HPDE6-E6E7 (cell line): ENCODE measurements around the gene KRTAP5-3.
A peak's percentile ranks its signal among the peaks of the same experiment; 100 is the strongest.
"Not testable (repeated sequence)": the region's sequence is repeated elsewhere in the genome, so short reads cannot be mapped to it uniquely, and the experiment has no call there.

Experiments
- DNase-seq: peaks from one replicate; pipeline ENCODE4 v3.0.0; 2011; ENCODE audit warnings: missing footprints; ENCODE audit errors: extremely low spot score

Gene KRTAP5-3

GRCh38 chr11:1608363-1608762 is at the start of gene KRTAP5-3:
KRTAP5-3 (minus strand) TSS chr11:1608463; CDS start chr11:1608385, 78 bp downstream.
- DNase-seq: no peak

- DNase-seq: no peak
Measured at GRCh38 chr11:1656670-1657069, 48.4 kb upstream of the KRTAP5-3 start.

DNA sequence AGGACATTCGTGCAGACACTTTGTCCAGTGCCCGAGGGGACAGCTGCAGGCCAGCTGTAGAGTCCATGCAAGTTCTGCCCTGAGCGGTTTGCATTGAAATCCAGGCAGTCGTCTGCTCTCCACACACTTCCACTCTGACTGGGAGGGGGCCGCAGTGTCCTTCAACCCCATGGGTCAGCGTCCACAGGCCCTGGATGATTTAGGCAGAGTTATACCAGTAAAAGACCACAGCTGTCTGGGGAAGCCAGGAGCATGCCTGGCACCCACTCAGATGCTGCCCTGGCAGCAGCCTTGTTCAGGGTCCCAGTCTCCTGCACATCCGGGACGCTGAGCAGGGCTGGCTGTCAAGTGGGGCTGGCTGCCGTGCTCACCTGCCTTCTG is 47.8 kb upstream of the KRTAP5-3 start:
- DNase-seq: no peak

GRCh38 chr11:1655168-1656060 is 47.2 kb upstream of the KRTAP5-3 start:
- no peak for DNase-seq

DNA sequence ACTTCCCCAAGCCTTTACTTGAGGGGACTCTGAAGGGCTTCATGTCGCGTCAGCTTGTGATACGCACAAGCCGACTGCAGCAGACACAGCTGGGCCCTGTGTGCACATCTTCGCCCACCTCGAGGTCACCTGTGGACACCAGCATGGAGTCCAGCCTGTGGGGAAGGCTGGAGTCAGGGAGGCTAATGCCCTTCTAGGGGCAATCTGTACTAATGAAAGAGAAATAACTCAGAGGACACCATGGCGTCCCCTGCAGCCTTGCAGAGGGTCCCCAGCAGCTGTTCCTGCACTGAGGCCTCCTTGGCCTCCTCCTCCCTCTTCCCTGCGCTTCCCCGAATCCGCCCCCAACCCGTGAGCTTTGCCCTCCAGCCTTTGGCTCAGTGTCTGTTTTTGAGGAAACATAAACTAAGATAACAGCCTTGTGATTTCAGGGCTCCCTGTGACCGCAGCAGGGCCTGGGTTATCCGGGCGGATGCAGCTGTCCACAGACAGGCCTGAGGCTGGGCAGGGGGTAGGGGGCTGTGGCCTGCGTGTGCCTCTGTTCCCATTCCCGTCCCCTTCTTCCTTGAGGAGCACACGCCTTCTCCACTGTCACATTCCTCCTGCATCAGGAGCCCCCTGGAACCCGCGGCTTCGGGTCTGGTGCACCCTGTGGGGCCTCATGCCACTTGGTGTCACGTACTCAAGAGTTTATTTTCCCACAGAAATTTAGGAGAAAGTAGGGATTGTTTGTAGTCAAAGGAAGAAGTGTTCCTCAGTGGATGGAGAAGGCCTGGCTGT is 46.3 kb upstream of the KRTAP5-3 start:
- DNase-seq: no peak

DNA sequence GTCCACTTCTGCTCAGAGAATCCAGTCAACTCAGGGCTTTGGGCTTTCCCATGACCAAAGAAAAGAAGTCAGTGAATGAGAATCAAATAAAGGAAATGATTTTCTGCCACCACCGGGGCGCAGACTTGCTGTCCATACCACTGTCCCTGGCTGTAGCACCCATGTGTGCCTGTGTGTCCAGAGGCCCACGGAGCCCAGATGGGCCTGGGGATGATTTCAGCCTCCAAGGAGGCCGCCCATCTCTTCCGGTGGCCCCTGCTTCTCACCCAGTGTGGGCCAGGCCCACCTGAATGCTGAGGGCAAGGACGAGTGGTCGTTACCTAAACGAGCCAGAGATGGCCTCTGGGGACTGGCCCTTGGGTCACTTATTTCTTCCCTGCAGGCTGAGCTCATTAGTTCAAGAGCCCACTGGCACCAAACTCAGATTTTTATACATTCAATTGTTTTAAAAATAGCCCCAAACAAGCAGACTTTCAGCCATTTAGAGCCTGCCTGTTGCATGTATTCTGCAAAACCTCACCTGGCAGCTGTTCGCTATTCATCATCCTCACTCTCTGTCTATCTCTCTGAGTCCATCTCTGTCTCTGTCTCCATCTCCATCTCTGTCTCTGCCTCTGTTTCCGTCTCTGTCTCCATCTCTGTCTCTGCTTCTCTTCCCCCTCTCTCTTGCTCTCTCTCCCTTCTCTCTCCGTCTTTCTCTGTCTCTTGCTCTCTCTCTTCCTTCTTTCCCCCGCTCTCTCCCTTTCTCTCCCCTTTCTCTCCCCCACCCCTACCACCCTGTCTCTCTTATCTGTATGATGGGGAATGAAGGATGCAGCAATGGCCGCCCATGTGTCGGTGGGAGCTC is 45.5 kb upstream of the KRTAP5-3 start:
- no peak for DNase-seq

DNA sequence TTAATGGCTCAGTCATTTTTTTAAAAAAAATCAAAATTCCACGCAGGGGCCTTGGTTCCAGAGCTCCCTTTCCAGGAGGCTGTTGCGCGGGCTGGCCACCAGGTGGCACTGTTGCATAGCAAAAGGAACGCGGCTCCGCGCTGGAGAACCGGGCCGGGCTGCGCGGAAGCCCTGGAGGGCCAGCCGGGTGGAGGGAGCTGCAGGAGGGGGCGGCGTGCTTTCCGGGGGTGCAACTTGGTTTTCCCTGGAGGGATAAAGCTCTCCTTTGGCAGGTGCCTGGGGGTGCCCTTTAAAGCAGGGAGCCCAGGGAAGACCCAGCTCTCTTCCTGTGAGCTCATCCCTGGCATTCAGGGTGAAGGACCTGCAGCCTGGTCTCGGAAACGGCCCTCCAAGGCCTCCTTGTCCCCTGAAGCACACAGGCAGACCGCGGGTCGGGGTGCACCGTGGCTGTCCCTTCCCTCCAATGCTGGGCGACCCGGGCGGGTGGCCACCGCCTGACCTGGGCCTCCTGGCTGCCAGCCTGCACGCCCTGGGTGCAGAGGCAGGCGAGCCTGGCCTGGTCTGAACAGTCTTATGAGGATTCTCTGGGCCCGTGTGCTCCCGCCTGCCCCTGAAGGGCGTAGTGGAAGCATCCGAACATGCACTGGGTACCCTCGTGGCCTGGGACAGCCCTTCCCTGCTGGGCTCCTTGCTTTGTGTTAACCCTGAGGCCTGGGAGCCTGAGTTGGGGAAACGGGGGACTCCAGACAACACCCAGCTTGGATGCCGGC is 44.7 kb upstream of the KRTAP5-3 start:
- peak; percentile 70 for DNase-seq

GRCh38 chr11:1652442-1652770 is 44.1 kb upstream of the KRTAP5-3 start:
- DNase-seq: no peak

DNA sequence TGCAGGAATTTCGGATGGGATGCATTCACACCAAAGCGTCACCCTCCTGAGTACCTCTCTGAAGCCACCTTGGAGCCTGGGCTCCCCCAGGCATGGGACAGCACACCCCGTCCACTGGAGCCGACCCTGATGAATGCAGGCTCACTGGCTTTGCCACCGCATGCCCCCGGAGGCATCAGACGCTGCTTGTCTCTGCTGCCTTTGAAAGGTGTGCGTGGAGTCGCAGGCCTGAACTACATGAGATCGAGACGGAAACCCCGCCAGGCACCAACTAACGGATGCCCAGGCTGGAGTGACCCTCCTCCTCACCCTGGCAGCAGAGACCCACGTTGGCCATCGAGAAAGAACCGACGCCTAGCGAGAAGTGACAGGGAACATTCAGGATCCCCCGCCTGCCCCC is 43.8 kb upstream of the KRTAP5-3 start:
- DNase-seq: no peak

DNA sequence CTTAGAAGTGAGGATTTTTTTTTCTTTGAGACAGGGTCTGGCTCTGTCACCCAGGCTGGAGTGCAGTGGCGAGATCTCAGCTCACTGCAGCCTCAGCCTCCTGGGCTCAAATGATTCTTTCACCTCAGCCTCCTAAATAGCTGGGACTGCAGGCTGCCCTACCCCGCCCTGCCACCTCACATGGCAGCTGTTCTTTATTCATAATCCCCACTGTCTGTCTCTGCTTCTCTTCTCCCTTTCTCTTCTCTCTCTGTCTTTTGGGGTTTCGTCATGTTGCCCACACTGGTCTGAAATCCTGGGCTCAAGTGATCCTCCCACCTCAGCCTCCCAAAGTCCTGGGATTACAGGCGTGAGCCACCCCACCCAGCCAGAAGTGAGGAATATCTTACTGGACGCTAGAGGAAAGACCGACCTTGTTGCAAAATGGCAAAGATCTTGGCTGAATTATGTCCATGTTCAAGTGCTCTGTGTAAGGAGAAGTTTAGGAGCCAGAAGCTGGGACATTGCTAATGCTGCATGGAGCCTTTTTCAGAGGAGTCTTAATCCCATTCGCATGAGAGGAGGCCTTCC is 43.2 kb upstream of the KRTAP5-3 start:
- no peak for DNase-seq

DNA sequence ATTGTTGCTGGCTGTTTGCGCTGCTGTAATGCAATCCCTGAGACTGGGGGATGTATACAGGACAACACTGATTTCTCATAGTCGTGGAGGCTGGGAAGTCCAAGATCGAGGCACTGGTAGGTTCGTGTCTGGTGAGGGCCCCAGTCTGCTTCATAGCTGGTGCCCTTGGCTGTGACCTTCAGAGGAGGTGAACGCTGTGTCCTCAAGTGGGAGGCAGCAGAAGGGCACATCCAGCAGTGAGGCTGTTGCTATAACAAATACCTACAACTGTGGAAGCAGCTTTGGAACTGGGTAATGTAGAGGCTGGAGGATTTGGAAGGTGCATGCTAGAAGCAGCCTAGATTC is 42.6 kb upstream of the KRTAP5-3 start:
- DNase-seq: no peak

DNA sequence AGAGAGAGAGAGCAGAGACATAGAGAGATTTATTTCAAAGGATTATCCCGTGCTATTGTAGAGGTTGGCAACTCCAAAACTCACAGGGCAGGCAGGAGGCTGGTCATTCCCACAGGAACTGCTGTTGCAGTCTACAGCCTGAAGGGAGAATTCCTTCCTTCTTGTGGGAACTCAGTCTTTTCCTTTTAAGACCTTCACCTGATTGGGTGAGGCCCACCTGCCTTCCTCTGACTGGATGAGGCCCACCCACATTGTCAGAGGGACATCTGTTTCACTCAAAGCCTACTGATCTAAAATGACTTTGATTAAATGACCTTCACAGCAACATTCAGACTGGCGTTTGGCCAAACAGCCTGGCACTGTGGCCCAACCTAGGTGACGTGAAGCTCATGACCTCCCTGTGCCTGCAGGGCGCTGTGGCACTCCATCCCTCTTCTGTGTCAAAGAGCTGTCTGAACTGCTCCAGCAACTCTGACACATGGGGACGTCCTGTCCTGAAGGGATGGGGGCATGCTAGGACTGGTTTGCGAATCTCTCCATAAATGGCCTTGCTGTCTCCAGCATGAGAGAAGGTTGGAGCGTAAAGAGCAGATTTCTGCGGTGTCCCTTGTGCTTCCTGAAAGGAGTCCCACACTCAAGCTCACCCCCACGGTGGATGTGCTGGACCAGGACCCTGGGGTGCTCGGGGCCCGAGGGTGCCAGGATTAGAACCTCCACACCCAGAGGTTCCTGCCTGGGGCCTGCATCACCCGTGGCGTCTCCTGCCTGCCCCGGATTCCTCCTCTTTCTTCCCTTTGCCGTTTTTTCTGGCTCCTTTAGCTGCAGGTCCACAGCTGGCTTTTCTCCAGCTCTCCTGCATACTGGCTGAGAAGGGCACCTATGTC is 42.0 kb upstream of the KRTAP5-3 start:
- no peak for DNase-seq

DNA sequence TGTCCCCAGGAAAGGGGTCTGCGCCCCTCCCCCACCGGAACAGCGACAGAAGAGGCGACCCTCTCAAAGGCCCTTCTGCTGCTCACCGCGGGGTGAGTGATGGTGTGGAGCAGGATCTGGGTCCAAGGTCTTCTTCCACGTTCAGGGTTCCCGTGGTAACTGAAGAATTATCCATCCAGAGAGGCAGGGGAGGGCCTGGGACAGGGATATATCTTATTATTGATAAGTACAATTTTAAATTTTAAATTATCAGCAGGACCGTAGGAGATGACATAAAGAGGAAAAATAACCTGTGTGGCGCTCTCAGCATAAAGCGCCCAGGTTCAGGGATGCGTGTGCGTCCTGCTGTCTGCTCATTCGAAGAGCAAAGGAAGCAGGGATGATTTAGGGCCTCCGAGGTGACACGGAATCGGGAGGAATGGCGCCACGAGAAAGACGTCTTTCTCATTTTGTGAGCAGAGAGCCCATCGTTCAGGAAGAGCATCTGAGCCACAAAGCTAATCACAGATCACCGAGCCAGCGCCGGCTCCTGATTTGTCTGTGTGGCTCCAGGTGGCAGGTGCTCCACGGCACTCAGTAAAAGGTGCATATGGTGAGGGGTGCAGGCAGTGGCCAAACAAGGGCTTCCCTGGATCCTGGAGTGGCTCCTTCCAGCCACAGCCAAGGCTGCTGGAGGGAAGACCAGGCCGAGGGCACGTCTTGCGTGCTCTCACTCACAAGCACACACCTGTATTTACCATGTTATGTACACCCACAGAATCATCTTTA is 40.6 kb upstream of the KRTAP5-3 start:
- no peak for DNase-seq

DNA sequence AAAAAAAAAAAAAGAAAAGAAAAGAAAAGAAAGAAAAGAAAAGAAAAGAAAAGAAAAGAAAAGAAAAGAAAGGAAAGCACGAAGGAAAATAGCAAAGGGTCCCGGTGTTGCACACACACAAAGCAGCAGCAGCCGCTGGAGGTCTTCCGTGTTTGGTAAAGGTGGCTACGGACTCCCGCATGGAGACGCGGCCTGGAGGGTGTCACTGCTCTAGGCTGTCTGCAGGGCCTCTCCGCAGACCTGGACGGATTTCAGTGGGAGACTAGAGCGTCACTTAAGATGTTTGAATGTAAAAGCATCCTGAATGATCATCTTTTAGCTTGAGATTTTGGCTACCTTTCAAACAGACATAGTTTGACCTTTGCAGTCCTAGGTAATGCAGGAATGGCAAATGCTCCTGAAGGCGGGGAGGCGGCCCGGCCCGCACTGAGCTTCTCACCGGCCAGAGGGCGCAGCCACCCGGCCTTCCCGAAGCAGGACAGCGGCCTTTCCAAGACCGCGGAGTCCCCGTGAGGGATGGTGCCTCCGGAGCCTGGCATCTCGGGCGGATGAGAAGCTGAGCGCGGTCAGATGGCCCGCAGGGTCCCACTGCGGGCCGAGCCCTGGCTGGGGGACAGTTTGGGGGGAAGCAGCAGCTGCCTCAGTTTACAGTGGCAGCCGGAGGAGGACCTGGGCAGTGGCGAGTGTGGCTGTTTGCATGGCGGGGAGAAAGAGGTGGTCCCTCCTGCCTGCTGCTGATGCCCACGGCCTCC is 39.8 kb upstream of the KRTAP5-3 start:
- no peak for DNase-seq

DNA sequence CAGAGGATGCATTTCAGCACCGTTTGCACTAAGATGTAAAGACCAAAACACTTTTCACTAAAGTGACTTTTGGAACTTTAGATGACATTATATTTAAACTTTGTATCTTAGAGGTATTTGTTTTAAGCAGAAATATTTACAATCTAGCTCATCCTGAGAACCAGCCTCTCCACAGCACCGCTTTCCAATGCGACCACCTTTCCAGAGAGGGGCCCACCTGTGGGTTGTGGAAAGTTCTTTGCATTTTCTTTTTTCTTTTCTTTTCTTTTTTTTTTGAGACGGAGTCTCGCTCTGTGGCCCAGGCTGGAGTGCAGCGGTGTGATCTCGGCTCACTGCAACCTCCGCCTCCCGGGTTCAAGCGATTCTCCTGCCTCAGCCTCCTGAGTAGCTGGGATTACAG is 38.3 kb upstream of the KRTAP5-3 start:
- DNase-seq: not testable (repeated sequence)

- no peak for DNase-seq
Measured at GRCh38 chr11:1645357-1645821, 37.1 kb upstream of the KRTAP5-3 start.

DNA sequence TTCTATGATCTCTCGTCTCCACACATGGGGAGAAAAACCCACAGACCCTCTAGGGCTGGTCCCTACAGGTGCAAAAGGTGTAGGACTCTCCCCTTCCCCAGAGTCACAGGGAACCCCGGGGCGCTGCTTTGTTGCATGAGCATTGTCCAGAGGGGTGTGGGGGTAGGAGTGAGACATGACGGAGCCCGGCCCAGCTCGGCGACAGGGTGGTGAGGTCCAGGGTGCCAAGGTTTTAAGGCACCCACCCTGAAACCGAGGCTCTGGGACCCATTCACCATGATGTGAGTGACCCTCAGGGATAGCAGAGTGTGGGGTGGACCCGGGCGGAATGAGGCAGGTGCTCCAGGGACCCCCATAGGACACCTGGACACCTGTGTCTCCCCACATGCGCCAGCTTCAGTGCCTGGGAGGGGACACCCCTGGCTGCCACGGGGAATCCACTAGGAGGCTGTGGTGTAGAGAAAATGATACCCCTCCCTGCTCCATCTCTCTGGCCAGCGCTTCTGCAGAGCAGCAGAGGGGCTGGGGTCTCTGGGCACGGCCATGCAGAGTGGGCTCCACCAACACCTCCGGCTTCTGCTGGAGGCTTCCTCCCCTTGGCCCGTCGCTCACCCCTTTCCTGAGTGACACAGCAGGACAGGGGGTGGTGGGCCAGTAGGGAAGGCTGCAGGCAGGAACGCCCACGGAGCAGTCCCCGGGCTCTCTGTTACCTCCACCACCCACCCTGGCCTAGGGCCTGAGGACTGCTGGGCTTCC is 36.5 kb upstream of the KRTAP5-3 start:
- no peak for DNase-seq
